HG02840 (cell line): ENCODE data around the gene PPIP5K1.
"Not testable (repeated sequence)": the region's sequence is repeated elsewhere in the genome, so short reads cannot be mapped to it uniquely, and the experiment has no call there.

Source experiments
- ATAC-seq: cut with Tn5 transposase; IDR thresholded peaks from one replicate; pipeline ENCODE4 v1.9.1; 2021; ENCODE audit warnings: mild to moderate bottlenecking, moderate library complexity, moderate number of reproducible peaks; ENCODE audit not compliant: unreplicated experiment, low FRiP score

PPIP5K1 gene

GRCh38 chr15:43547539-43547938, 42.5 kb downstream of the PPIP5K1 start:
- ATAC-seq, result no peak

- ATAC-seq, result no peak
These were observed 44.6 kb downstream of the PPIP5K1 start for GRCh38 chr15:43545426-43545825.

- no peak for ATAC-seq
These were observed 45.7 kb downstream of the PPIP5K1 start for GRCh38 chr15:43544266-43544665.

- ATAC-seq, result no peak
These were observed 48.2 kb downstream of the PPIP5K1 start for GRCh38 chr15:43541785-43542184.

GRCh38 chr15:43538091-43538490, 51.9 kb downstream of the PPIP5K1 start:
- ATAC-seq, result no peak

- ATAC-seq, result no peak
These were observed 55.1 kb downstream of the PPIP5K1 start for GRCh38 chr15:43534897-43535296.

GRCh38 chr15:43532826-43533225, 57.2 kb downstream of the PPIP5K1 start:
- not testable (repeated sequence) for ATAC-seq

GRCh38 chr15:43531018-43531670, 58.9 kb downstream of the PPIP5K1 start:
- ATAC-seq, result no peak

GRCh38 chr15:43529587-43530345, 60.2 kb downstream of the PPIP5K1 start:
- no peak for ATAC-seq

GRCh38 chr15:43529141-43529540, 60.9 kb downstream of the PPIP5K1 start:
- ATAC-seq, result no peak

- no peak for ATAC-seq
These were observed 61.4 kb downstream of the PPIP5K1 start for GRCh38 chr15:43528542-43529007.

- no peak for ATAC-seq
These were observed 62.0 kb downstream of the PPIP5K1 start for GRCh38 chr15:43527802-43528541.

- ATAC-seq, result no peak
These were observed 62.8 kb downstream of the PPIP5K1 start for GRCh38 chr15:43527016-43527801.

GRCh38 chr15:43526261-43526930, 63.6 kb downstream of the PPIP5K1 start:
- no peak for ATAC-seq

- ATAC-seq, result no peak
These were observed 64.9 kb downstream of the PPIP5K1 start for GRCh38 chr15:43525131-43525530.

GRCh38 chr15:43524254-43524845, 65.7 kb downstream of the PPIP5K1 start:
- no peak for ATAC-seq

- ATAC-seq, result no peak
These were observed 66.4 kb downstream of the PPIP5K1 start for GRCh38 chr15:43523646-43524045.

GRCh38 chr15:43522247-43522646, 67.8 kb downstream of the PPIP5K1 start:
- no peak for ATAC-seq

GRCh38 chr15:43521419-43521818, 68.6 kb downstream of the PPIP5K1 start:
- ATAC-seq, result no peak

GRCh38 chr15:43520138-43520537, 69.9 kb downstream of the PPIP5K1 start:
- no peak for ATAC-seq
